ENCODE measurements around the gene SPATA19.

The SPATA19 gene

DNA sequence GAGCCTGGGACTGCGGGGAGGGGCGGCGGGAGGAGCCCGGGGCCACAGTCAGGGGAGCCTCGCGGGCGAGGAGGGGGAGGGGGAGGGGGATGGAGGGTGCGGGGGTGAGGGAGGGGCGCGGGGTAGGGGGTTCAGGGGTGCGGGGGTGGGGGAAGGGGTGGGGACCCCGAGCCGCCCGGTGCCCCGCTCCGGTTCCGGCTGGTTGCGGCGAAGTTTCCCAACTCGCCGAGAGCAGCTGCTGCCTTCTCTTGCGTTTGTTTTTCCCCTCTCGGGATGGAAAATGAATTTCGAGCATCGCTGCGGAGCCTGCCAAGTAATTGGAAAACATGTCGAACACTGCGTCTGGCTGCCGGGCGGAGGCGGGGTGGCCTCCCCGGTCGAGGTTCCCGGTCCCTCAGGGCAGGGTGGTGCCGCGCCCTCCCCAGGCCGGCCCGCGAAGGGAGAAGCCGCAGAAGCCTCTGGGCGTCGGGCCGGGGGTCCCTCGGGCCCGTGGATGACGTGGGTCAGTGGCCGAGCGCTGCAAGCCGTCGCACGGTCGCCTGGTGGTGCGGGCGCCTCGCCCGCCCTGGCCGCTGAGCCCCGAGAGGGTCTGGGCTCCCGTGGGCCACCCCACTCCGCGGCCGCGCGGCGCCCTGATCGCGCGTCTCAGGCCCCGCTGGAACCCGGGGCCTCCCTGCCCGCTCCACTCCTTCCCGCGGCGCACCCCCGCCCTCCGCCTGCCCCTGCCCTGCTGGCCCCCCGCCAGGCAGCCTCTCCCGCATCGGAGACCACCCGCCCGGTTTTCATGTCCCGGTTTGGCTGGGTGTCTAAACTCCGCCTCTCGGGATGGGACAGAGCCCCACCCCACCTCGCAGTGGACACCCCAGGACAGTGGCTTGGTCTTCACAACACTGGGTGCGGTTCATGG is 12.1 kb downstream of the SPATA19 start:
- Histone ChIP-seq H3K9me3 (ENCODE audit: low read depth, low read length) (no peaks in the 10 kb centered on the region), H3K9ac (ENCODE audit: insufficient read length) (no peak overlapping the region), H3K36me3 (ENCODE audit: insufficient read depth, low read length) (no peaks in the 10 kb centered on the region), H3K27ac (no peak overlapping the region), H3K4me3 (no peak overlapping the region)
- no peak for DNase-seq (ENCODE audit: low read depth, low spot score)
- TF ChIP-seq POLR2AphosphoS5 (IDR thresholded peaks at IDR 0.05; ENCODE audit: borderline replicate concordance, low read depth, low read length) (no peak), FOXP2 (optimal IDR thresholded peaks at IDR 0.05; ENCODE audit: control extremely low read depth, extremely low read length, insufficient read depth) (no peak), EZH2 (IDR thresholded peaks at IDR 0.05) (no peak)

GRCh38 chr11:133832096-133832990 is 13.0 kb downstream of the SPATA19 start:
- no peaks in the 10 kb centered on the region for H3K9me3 ChIP-seq (ENCODE audit: low read depth, low read length)
- no peaks in the 10 kb centered on the region for H3K36me3 ChIP-seq (ENCODE audit: insufficient read depth, low read length)
- H3K9ac ChIP-seq (ENCODE audit: insufficient read length) = no peak overlapping the region
- no peak for TF ChIP-seq EZH2 (IDR thresholded peaks at IDR 0.05)
- no peak for TF ChIP-seq POLR2AphosphoS5 (IDR thresholded peaks at IDR 0.05; ENCODE audit: borderline replicate concordance, low read depth, low read length)
- TF ChIP-seq FOXP2 (optimal IDR thresholded peaks at IDR 0.05; ENCODE audit: control extremely low read depth, extremely low read length, insufficient read depth) = no peak
- H3K4me3 ChIP-seq = no peak overlapping the region
- no peak overlapping the region for H3K27ac ChIP-seq
- no peak for DNase-seq (ENCODE audit: low read depth, low spot score)

- H3K9me3 ChIP-seq (ENCODE audit: low read depth, low read length) = no peaks in the 10 kb centered on the region
- DNase-seq (ENCODE audit: low read depth, low spot score) = no peak
- no peak overlapping the region for H3K4me3 ChIP-seq
- no peaks in the 10 kb centered on the region for H3K36me3 ChIP-seq (ENCODE audit: insufficient read depth, low read length)
- no peak overlapping the region for H3K9ac ChIP-seq (ENCODE audit: insufficient read length)
- no peak overlapping the region for H3K27ac ChIP-seq
- TF ChIP-seq EZH2 (IDR thresholded peaks at IDR 0.05) (no peak), POLR2AphosphoS5 (IDR thresholded peaks at IDR 0.05; ENCODE audit: borderline replicate concordance, low read depth, low read length) (no peak), FOXP2 (optimal IDR thresholded peaks at IDR 0.05; ENCODE audit: control extremely low read depth, extremely low read length, insufficient read depth) (no peak)
These were observed 14.1 kb downstream of the SPATA19 start for GRCh38 chr11:133830931-133831907.

DNA sequence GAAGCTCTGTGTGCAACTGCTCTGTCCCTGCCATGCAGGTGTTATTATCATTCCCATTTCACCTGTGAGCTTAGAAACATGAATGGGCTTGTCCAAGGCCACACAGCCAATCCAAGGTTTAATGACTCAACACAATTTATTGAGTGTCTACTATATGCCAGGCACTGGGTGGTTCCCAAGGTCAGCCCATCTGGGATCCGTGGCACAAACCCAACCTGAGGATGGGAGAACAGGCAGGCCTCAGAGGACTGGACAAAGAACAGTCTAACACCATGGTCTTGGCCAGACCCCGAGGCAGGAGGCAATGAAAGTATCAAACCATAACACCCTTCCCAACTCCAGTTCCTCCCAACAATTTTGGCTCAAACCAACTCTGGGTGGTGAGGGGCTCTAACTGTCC is 15.7 kb downstream of the SPATA19 start:
- no peak overlapping the region for H3K4me3 ChIP-seq
- TF ChIP-seq FOXP2 (optimal IDR thresholded peaks at IDR 0.05; ENCODE audit: control extremely low read depth, extremely low read length, insufficient read depth) (no peak), POLR2AphosphoS5 (IDR thresholded peaks at IDR 0.05; ENCODE audit: borderline replicate concordance, low read depth, low read length) (no peak), EZH2 (IDR thresholded peaks at IDR 0.05) (no peak)
- H3K9ac ChIP-seq (ENCODE audit: insufficient read length) = no peak overlapping the region
- H3K27ac ChIP-seq = no peak overlapping the region
- no peak for DNase-seq (ENCODE audit: low read depth, low spot score)
- H3K9me3 ChIP-seq (ENCODE audit: low read depth, low read length) = no peaks in the 10 kb centered on the region
- H3K36me3 ChIP-seq (ENCODE audit: insufficient read depth, low read length) = no peaks in the 10 kb centered on the region

DNA sequence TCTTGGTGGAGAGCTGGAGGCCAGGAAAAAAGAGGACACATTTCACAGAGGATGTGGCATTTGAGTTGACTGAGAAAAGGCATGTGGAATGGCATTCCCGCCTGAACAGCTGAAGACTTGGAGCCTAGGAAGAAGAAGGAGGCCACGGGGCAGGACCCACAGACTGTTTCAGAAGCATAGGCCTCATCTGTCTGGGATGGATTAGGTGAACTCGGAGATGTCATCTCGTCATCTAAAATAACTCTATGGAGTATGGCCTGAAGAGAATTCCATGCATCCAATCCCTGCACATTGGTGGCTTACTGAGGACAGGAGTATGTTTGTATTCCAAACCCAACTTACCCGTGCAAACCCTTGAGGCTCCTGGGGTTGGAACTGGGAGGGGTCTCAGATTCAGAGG is 16.4 kb downstream of the SPATA19 start:
- no peak for DNase-seq (ENCODE audit: low read depth, low spot score)
- no peaks in the 10 kb centered on the region for H3K36me3 ChIP-seq (ENCODE audit: insufficient read depth, low read length)
- H3K9ac ChIP-seq (ENCODE audit: insufficient read length) = no peak overlapping the region
- no peak overlapping the region for H3K27ac ChIP-seq
- no peaks in the 10 kb centered on the region for H3K9me3 ChIP-seq (ENCODE audit: low read depth, low read length)
- TF ChIP-seq EZH2 (IDR thresholded peaks at IDR 0.05) (no peak), POLR2AphosphoS5 (IDR thresholded peaks at IDR 0.05; ENCODE audit: borderline replicate concordance, low read depth, low read length) (no peak), FOXP2 (optimal IDR thresholded peaks at IDR 0.05; ENCODE audit: control extremely low read depth, extremely low read length, insufficient read depth) (no peak)
- no peak overlapping the region for H3K4me3 ChIP-seq

DNA sequence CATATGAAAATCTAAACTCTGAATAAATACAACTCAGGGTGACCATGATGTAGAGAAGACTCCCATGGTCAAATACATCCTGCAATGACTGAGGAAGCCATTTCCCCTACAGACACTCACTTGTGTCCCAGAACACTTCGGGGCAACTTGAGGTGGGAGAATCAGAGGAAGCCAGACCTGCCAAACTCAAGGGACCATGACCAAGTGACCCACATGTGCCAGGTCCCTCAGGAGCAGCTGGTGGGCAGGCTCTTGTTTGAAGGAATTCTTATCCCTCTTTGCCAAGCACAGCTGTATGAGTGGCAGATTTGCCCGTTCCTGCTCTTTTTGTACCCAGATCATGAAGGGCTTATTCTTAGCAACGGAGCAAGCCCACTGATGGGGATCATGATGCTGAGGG is 17.8 kb downstream of the SPATA19 start:
- H3K4me3 ChIP-seq = no peak overlapping the region
- DNase-seq (ENCODE audit: low read depth, low spot score) = no peak
- H3K9ac ChIP-seq (ENCODE audit: insufficient read length) = no peak overlapping the region
- no peak overlapping the region for H3K27ac ChIP-seq
- TF ChIP-seq EZH2 (IDR thresholded peaks at IDR 0.05) = no peak
- no peak for TF ChIP-seq POLR2AphosphoS5 (IDR thresholded peaks at IDR 0.05; ENCODE audit: borderline replicate concordance, low read depth, low read length)
- TF ChIP-seq FOXP2 (optimal IDR thresholded peaks at IDR 0.05; ENCODE audit: control extremely low read depth, extremely low read length, insufficient read depth) = no peak
- no peaks in the 10 kb centered on the region for H3K9me3 ChIP-seq (ENCODE audit: low read depth, low read length)
- H3K36me3 ChIP-seq (ENCODE audit: insufficient read depth, low read length) = no peaks in the 10 kb centered on the region

DNA sequence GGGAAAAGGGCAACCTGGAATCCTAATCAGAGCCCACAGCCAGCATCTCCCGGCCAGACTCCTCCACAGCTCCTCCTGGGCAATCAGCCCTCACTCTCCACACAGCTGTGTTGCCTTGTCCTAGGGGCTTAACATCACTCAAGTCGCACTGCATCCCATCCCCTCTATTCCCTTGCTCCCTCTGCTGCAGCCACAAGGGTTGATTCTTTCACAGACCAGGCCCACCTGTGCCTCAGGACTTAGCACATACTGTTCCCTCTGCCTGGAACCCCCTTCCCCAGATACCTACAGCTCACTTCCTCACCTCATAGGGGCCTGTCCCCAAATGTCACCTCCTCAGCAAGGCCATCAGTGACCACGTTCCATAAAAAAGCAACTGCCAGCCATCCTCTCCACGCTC is 18.4 kb downstream of the SPATA19 start:
- Histone ChIP-seq H3K36me3 (ENCODE audit: insufficient read depth, low read length) (no peaks in the 10 kb centered on the region), H3K27ac (no peak overlapping the region), H3K9ac (ENCODE audit: insufficient read length) (no peak overlapping the region), H3K9me3 (ENCODE audit: low read depth, low read length) (no peaks in the 10 kb centered on the region), H3K4me3 (no peak overlapping the region)
- no peak for DNase-seq (ENCODE audit: low read depth, low spot score)
- no peak for TF ChIP-seq POLR2AphosphoS5 (IDR thresholded peaks at IDR 0.05; ENCODE audit: borderline replicate concordance, low read depth, low read length)
- TF ChIP-seq FOXP2 (optimal IDR thresholded peaks at IDR 0.05; ENCODE audit: control extremely low read depth, extremely low read length, insufficient read depth) = no peak
- no peak for TF ChIP-seq EZH2 (IDR thresholded peaks at IDR 0.05)

Measured in SK-N-MC (cell line).